ENCODE data around the gene ERBB4.

ERBB4 gene

GRCh38 chr2:212173756-212174510, 364.7 kb downstream of the ERBB4 start:
- H3K27ac ChIP-seq: no peak overlapping the region

GRCh38 chr2:212173331-212173730, 365.3 kb downstream of the ERBB4 start:
- Histone ChIP-seq H3K27ac (no peak overlapping the region), H3K4me3 (no peak overlapping the region)

More at GRCh38 chr2:212173756-212174510, 364.7 kb downstream of the ERBB4 start:
- no peak overlapping the region for H3K4me3 ChIP-seq

GRCh38 chr2:212170382-212170781, 368.2 kb downstream of the ERBB4 start:
- no peak overlapping the region for H3K4me3 ChIP-seq
- no peak overlapping the region for H3K27ac ChIP-seq

GRCh38 chr2:212158081-212158480, 380.5 kb downstream of the ERBB4 start:
- Histone ChIP-seq H3K27ac (no peak overlapping the region), H3K4me3 (no peak overlapping the region)

- no peak overlapping the region for H3K4me3 ChIP-seq
- no peak overlapping the region for H3K27ac ChIP-seq
Measured at GRCh38 chr2:212157012-212157411, 381.6 kb downstream of the ERBB4 start.

GRCh38 chr2:212156088-212156487, 382.5 kb downstream of the ERBB4 start:
- H3K27ac ChIP-seq: no peak overlapping the region
- H3K4me3 ChIP-seq: no peak overlapping the region

- Histone ChIP-seq H3K4me3 (no peak overlapping the region), H3K27ac (no peak overlapping the region)
Measured at GRCh38 chr2:212154477-212154878, 384.1 kb downstream of the ERBB4 start.

GRCh38 chr2:212153923-212154322, 384.7 kb downstream of the ERBB4 start:
- Histone ChIP-seq H3K4me3 (no peak overlapping the region), H3K27ac (no peak overlapping the region)

- no peak overlapping the region for H3K27ac ChIP-seq
- H3K4me3 ChIP-seq: no peak overlapping the region
Measured at GRCh38 chr2:212147921-212148513, 390.6 kb downstream of the ERBB4 start.

- no peak overlapping the region for H3K4me3 ChIP-seq
Measured at GRCh38 chr2:212146416-212146815, 392.2 kb downstream of the ERBB4 start.

GRCh38 chr2:212145121-212145520, 393.5 kb downstream of the ERBB4 start:
- no peak overlapping the region for H3K27ac ChIP-seq
- no peak overlapping the region for H3K4me3 ChIP-seq

More at GRCh38 chr2:212146416-212146815, 392.2 kb downstream of the ERBB4 start:
- no peak overlapping the region for H3K27ac ChIP-seq

- Histone ChIP-seq H3K27ac (no peak overlapping the region), H3K4me3 (no peak overlapping the region)
Measured at GRCh38 chr2:212142631-212143030, 396.0 kb downstream of the ERBB4 start.

GRCh38 chr2:212141499-212141898, 397.1 kb downstream of the ERBB4 start:
- Histone ChIP-seq H3K4me3 (no peak overlapping the region), H3K27ac (no peak overlapping the region)

GRCh38 chr2:212136216-212136795, 402.3 kb downstream of the ERBB4 start:
- no peak overlapping the region for H3K27ac ChIP-seq

GRCh38 chr2:212135739-212136138, 402.9 kb downstream of the ERBB4 start:
- H3K27ac ChIP-seq: no peak overlapping the region
- no peak overlapping the region for H3K4me3 ChIP-seq

More at GRCh38 chr2:212136216-212136795, 402.3 kb downstream of the ERBB4 start:
- H3K4me3 ChIP-seq: no peak overlapping the region

GRCh38 chr2:212133337-212133736, 405.3 kb downstream of the ERBB4 start:
- Histone ChIP-seq H3K27ac (no peak overlapping the region), H3K4me3 (no peak overlapping the region)

- Histone ChIP-seq H3K27ac (no peak overlapping the region), H3K4me3 (no peak overlapping the region)
Measured at GRCh38 chr2:212124598-212124997, 414.0 kb downstream of the ERBB4 start.

- Histone ChIP-seq H3K4me3 (no peak overlapping the region), H3K27ac (no peak overlapping the region)
Measured at GRCh38 chr2:212119591-212119990, 419.0 kb downstream of the ERBB4 start.

GRCh38 chr2:212117926-212118325, 420.7 kb downstream of the ERBB4 start:
- Histone ChIP-seq H3K4me3 (no peak overlapping the region), H3K27ac (no peak overlapping the region)

- no peak overlapping the region for H3K4me3 ChIP-seq
- H3K27ac ChIP-seq: no peak overlapping the region
Measured at GRCh38 chr2:212114489-212114888, 424.1 kb downstream of the ERBB4 start.

- Histone ChIP-seq H3K4me3 (no peak overlapping the region), H3K27ac (no peak overlapping the region)
Measured at GRCh38 chr2:212112401-212112800, 426.2 kb downstream of the ERBB4 start.
